HL-60 (cell line): ENCODE data around the gene ATP1A1.

Experiments
- CTCF ChIP-seq: IDR thresholded peaks from one replicate; pipeline ENCODE4 v1.5.1; 2011; ENCODE audit warnings: low read length, control low read depth, inconsistent platforms; ENCODE audit not compliant: insufficient read depth
- GABPA ChIP-seq: IDR thresholded peaks from 2 replicates; pipeline ENCODE4 v1.6.1; 2012; ENCODE audit warnings: low read depth
- TF ChIP-seq, protein P1 (sequence below): IDR thresholded peaks from 2 replicates; pipeline ENCODE4 v1.6.1; 2012; ENCODE audit warnings: low read depth; ENCODE audit not compliant: insufficient replicate concordance

GRCh38 chr1:116411784-116412479 is 38.9 kb downstream of the ATP1A1 start:
- TF ChIP-seq CTCF: no peak
- TF ChIP-seq, protein P1, sequence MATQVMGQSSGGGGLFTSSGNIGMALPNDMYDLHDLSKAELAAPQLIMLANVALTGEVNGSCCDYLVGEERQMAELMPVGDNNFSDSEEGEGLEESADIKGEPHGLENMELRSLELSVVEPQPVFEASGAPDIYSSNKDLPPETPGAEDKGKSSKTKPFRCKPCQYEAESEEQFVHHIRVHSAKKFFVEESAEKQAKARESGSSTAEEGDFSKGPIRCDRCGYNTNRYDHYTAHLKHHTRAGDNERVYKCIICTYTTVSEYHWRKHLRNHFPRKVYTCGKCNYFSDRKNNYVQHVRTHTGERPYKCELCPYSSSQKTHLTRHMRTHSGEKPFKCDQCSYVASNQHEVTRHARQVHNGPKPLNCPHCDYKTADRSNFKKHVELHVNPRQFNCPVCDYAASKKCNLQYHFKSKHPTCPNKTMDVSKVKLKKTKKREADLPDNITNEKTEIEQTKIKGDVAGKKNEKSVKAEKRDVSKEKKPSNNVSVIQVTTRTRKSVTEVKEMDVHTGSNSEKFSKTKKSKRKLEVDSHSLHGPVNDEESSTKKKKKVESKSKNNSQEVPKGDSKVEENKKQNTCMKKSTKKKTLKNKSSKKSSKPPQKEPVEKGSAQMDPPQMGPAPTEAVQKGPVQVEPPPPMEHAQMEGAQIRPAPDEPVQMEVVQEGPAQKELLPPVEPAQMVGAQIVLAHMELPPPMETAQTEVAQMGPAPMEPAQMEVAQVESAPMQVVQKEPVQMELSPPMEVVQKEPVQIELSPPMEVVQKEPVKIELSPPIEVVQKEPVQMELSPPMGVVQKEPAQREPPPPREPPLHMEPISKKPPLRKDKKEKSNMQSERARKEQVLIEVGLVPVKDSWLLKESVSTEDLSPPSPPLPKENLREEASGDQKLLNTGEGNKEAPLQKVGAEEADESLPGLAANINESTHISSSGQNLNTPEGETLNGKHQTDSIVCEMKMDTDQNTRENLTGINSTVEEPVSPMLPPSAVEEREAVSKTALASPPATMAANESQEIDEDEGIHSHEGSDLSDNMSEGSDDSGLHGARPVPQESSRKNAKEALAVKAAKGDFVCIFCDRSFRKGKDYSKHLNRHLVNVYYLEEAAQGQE: no peak
- no peak for TF ChIP-seq GABPA
